Fibroblast of peridontal ligament (primary cell): ENCODE results near the gene PPP1R12B.
"Not testable (repeated sequence)": the region's sequence is repeated elsewhere in the genome, so short reads cannot be mapped to it uniquely, and the experiment has no call there.

ENCODE experiments used
- DNase-seq: peaks from one replicate; pipeline ENCODE4 v3.0.0-alpha.2; 2010; ENCODE audit errors: extremely low read depth

Gene PPP1R12B

GRCh38 chr1:202629257-202629811, 280.8 kb downstream of the PPP1R12B start:
- not testable (repeated sequence) for DNase-seq

DNA sequence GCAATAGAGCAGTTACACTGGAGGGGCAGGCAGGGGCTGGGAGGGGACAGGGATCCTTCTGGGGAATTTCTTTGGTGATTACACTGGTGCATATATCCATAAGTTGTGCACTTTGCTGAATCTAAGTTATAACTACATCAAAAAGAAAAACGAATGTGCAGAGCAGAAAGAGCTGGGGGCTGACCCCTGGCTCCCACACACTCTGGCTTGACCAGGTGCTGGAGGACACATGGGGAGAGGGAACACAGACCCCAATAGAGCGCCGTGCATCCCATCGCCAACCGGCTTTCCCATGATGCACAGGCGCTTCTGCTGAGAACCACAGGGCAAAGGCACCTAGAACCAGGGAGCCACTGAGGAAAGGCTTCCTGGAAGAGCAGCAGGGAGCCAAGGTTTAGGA, 281.6 kb downstream of the PPP1R12B start:
- not testable (repeated sequence) for DNase-seq

- no peak for DNase-seq
Measured at GRCh38 chr1:202630541-202630940, 282.0 kb downstream of the PPP1R12B start.

- no peak for DNase-seq
Measured at GRCh38 chr1:202631076-202631923, 282.8 kb downstream of the PPP1R12B start.

- no peak for DNase-seq
Measured at GRCh38 chr1:202632241-202632640, 283.7 kb downstream of the PPP1R12B start.

GRCh38 chr1:202636171-202636570, 287.7 kb downstream of the PPP1R12B start:
- DNase-seq, result not testable (repeated sequence)

DNA sequence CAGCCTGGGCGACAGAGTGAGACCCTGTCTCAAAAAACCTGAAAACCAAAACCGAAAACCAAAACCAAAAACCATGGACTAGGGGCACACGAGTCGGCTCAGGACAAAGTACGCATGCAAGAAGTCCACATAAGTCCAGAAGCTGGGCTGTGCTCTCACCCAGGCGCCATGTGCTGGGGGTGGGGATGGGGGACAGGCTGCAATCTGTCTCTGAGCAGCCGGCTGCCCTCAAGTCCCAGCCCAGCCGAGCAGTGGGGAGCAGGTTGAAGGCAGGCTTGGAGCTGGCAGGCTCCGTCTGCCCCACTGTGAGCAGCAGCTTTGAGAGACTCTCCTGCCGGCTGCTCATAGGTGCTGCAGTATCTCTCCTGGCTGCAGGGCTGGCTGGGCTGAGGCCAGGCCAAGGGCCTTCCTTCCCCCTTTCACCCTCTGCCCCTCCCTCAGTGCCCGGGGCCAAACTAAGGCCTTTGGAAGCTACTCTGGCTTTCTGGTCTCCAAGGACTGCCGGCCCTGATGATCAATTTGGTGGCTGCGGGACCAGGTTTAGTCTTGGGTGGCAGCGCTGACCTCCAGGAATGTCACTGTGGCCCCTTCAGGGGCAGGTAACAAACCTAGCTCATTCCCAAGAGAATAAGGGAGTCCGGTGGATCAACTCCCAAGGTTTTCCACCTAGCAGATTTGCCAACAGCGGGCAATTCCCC, 289.0 kb downstream of the PPP1R12B start:
- DNase-seq, result not testable (repeated sequence)

DNA sequence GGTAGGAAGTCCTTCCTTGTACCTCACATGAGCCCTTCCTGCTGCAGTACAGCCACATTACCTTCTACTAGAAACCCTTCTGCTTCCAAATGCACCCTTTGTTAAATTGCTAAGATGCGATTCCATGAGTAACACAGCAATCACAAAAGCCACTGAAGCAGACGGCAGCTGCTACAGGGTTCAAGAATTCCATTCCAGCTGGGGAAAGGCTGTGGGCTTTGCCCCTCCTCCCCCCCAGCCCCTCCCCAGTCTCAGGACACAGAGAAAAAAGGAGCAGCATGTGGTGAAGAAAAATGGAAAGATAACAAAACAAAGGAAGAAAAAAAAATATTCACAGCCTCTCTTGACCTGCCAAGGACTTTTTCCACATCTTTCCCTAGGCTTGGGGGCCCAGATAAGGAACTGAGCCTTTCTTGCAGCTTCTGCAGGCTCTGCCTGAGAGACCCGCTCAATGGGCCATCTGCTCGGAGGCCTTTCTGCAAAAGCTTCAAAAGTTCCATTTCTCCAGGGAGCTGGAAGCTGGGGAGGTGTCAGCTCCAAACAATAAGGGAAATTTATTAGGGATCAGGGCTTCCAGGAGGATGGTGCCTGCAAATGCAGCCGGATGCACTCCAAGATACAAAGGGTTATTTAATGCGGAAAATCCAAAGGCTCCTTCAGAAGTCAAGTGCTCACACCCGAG, 289.7 kb downstream of the PPP1R12B start:
- DNase-seq, result no peak

- DNase-seq, result not testable (repeated sequence)
Measured at GRCh38 chr1:202638701-202639305, 290.3 kb downstream of the PPP1R12B start.

DNA sequence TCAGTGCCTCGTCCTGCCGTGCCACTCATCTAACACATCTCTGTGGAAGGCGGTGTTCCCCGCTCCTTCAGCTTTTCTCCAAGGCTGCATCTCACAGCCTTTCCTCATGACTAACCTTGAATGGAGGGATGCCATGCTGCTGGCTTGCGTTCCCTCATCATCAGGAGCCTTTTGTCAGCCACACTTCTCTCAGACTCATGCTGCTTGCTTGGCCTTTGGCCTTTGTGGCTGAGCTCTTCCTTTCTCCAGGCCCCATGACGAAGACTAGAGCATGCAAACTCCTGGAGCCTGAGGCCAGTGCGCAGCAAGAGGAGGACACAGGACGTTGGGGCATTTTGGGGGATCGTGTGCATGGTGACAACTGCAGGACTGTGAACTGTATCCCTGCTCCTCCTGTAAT, 291.0 kb downstream of the PPP1R12B start:
- no peak for DNase-seq

- DNase-seq, result no peak
Measured at GRCh38 chr1:202642212-202642611, 293.7 kb downstream of the PPP1R12B start.
